HG02885 (cell line): ENCODE measurements around the gene HOXC13.

Experiments
- ATAC-seq: cut with Tn5 transposase; IDR thresholded peaks from one replicate; pipeline ENCODE4 v1.9.1; 2021; ENCODE audit warnings: mild to moderate bottlenecking; ENCODE audit not compliant: unreplicated experiment, poor library complexity

The HOXC13 gene, protein sequence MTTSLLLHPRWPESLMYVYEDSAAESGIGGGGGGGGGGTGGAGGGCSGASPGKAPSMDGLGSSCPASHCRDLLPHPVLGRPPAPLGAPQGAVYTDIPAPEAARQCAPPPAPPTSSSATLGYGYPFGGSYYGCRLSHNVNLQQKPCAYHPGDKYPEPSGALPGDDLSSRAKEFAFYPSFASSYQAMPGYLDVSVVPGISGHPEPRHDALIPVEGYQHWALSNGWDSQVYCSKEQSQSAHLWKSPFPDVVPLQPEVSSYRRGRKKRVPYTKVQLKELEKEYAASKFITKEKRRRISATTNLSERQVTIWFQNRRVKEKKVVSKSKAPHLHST

DNA sequence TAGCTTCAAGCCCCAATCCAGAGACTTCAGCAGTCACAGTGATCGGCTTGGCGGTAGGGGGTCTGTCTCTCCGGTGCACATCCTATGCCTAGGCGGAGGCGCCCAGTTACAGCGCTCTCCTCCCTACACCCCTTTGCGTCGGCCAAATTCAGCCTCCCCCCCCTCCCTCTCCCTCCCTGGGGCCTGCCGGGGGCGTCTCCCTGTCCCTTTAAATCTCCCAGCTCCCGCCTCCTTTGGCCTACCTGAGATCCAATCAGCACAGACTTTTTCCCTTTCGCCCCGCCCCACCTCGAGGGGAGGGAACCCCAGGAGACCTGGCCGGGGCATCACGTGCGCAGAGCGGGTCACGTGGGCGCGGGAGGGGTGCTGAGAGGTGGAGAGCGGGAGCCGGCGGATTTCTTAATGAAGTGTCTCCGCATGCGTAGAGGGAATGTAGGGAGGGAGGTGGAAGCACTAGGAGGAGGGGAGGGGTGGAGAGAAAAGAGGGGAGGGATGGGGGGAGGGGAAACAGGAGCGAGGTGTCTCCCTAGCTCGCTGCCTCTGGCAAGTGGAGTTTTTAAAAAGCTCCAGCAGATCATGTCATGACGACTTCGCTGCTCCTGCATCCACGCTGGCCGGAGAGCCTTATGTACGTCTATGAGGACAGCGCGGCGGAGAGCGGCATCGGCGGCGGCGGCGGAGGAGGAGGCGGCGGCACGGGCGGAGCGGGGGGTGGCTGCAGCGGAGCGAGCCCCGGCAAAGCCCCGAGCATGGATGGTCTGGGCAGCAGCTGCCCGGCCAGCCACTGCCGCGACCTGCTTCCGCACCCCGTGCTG is at the start of gene HOXC13:
Gene HOXC13, plus strand, starts transcription at position 506 of the 815 bp plus-strand sequence. Its CDS starts 76 bp downstream, at position 582.
- ATAC-seq, result no peak

DNA sequence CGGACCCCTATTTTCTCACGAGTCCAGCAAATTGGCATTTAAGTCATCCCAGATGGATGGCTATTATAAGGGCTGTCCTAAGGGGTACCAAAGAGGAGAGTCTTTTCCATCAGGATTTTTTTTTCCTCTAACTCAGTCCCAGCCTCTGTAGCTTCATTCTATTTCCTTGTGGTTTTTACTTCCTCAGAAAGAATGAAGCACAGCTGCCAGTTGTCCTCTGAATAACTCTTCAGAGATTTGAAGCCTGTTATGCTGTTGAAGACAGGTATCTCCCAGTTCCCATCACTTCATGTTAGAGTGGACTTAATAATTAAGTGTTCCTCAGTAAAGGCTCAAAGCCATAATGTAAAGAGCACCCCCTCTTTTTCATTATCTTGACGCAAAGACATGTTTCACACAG is 48.5 kb upstream of the HOXC13 start:
- no peak for ATAC-seq

DNA sequence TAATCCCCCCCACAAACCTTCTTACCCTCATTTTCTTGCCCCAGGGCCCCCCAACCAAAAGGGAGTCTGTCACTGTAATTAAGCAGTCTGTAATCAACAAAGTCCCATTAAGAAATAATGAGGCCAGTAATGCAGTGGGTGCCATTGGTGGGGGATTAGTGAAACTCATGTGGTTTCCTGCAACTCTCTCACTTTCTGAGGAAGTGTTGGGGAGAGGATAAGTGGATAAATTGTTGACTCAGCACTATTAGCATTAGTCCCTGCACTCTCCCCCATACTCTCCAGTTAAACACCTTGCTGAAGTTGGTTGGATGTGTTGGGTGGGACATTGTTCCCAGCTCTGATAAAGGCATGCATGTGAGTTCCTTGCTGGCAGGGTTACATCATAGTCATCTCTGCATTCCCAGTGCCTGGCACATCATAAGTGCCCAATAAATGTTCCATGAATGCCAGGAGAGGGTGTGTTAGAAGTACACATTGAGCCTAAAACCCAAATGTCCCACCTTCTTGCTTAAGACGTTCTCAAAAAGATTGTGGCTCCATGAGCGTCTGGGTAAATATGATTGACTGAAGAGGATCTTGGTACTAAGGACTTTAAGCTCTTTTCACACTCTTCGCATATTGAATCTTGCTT is 45.8 kb upstream of the HOXC13 start:
- ATAC-seq, result no peak

DNA sequence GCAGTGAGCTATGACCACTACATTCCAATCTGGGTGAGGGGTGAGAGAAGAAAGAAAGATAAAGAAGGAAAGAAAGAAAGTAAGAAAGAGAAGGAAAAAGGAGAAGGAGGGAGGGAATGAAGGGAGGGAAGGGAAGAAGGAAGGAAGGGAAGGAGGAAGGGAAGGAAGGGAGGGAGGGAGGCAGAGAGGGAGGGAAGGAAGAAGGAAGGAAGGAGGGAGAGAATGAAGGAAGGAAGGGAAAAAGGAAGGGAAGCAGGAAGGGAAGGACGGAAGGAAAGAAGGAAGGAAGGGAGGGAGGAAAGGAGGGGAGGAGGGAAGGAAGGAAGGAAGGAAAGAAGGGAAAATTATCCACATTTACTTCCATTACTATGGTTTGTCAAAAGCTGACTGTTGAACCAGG is 39.4 kb upstream of the HOXC13 start:
- no peak for ATAC-seq

DNA sequence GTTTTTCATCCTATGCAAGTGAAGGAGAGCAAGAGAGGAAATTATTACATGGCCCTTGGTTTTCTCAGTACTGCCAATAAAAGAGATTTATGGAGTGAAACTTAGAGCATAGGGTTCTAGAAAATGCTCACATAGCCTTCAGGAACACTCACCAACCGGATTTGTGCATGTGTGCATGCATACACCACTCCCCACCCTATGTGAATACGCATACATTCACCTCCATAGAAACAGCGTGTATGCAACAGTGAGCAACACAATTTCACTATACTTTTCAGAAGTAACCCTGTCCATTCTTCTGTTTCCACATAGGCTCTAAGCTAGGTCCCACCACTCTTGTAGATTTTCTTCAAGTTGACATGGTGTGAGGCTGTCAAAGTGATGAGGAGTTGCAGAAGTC is 31.5 kb upstream of the HOXC13 start:
- no peak for ATAC-seq

DNA sequence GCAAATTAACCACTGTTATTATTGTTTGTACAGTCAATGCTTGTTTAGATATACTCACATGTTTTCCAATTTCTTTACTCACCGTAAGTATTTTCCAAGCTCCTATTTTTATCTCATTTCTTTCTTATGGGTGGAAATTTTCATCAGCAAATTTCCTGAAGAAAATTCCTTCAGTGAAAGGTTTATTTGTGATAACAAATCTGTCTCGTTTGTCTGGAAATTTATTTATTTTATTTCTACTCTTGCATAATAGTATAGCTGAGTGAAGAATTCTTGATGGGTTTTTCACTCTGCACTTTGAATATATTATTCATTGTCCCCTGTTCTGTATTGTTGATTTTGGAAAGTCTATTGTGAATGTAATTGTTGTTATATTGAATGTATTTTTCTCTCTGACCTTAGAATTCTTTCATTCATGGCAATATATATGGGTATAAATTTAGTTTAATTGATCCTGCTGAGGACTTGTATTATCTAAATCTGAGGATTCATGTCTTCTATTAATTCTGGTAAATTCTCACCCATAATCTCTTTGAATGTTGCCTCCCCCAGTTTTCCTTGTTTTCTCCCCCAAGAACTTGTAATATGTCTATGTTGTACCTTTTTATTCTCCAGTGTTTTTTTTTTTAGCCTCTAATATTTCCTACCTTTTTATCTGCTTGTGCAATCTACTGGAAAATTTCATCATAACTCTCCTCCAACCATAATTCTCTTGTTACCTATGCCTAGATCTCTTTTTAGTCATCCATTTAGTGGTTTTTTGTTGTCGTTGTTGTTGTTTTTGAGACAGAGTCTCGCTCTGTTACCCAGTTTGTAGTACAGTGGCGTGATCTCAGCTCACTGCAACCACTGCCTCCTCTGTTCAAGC is 21.6 kb upstream of the HOXC13 start:
- ATAC-seq, result no peak

DNA sequence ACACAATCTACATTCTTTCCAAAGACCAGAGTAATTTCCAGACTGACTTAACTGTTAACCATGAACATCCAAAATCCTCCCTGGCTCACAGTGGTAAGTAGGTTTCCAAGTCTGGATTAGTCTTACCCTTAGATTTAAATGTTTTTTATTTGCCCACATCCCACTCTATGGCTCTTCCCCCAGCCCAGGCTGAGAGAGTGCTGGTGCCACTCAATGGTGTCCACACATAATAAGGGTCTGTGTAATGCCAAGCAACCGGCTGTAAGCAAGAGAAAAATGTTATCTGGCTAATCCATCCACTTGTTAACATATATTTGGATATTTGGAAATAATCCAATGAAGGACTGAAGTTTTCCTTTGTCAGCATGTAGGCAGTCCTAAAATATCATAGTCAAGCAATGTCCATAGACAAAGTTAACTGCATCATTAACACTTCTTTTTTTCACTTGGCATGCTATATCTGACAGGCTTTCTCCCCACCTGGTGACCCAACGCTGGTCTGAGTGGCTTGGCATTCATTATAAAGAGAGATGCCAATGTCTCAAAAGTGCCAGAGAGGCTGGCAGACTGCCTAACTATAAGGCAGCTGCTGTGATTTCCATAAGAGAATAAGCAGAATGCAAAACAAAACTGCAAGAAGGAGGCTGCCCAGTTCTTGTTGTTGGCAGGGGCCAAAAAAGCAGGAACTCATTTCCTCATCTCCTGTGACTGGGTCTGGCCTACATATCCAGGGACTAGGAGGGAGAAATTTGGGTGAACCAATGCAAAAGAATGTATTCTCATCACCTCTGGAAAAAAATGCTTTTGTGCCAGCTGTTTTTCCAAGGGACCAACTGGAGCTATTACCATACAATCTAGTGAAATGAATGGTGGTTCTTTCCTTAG is 13.9 kb upstream of the HOXC13 start:
- ATAC-seq, result no peak

DNA sequence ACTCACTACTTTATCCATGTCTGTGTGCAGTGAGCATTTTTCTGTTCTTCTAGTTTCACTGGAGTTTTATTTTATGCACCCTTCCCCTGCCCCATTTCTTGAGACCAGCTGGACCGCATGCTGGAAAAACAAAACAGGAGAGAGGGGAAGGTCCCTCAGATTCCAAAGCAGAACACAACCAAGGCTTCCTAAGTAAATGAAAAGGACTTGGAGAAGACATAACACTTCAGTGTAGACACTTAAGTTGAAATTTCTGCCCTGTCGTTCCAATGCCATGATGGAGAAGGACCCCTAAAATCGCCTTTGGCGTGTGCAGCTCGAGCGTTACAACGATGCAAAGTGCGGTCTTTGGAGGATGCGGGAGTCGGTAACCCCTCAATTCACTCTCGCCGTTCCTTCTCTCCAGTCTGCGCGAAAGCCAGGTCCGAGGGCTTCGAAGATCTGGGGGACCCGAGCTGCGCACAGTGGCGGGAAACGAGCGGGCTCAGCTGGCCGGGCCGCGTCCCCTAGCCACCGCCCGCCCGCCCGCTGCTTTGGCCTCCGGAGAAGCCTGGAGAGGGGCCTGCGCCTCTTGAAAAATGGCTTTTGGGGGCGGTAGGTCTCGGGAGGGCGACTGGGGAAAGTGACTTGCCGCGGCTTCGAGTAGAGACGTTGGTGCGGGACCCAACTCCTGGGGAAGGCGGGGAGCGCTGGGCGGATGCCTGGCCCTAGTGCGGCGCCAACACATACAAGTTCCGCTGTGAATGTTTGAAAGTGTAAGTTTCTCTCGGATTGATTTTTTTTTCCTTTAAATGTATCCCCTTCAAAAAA is 11.2 kb upstream of the HOXC13 start:
- no peak for ATAC-seq

DNA sequence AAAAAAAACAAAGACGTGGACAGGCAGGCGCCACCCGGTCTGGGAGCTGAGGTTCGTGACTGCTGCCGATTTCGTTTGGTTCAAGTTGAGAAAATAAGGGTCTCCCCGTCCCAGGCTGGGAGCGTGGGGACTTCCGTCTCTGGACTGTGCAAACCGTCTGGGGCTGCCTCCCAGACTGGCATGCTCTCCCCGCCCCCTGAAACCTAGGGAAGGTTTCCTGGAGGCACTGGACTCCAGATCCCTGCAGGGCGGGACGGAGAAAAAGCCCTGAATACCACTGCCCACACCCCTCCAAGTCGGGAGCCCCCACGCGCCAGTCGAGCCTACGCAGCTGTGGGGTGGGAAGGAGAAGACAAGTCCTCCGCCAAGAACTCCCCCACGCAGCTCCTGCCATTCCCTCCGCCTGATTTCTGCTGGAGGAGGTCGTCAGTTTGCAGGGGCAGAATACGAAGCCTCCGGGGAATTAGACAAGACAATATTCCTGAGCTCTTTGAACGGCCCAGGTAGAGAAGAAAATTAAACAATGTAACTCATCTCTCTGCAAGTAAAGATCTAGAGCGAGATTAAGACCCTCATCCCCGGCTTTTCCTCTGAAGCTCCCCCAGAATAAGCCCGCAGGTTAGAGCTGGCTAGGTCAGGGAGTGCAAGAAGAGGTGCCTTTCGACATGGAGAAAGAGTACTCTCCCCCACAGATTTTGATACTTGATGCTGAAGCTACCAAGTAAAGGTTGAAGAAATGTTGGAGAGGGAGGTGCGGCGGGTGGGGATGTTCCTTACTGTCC is 10.4 kb upstream of the HOXC13 start:
- ATAC-seq, result no peak

DNA sequence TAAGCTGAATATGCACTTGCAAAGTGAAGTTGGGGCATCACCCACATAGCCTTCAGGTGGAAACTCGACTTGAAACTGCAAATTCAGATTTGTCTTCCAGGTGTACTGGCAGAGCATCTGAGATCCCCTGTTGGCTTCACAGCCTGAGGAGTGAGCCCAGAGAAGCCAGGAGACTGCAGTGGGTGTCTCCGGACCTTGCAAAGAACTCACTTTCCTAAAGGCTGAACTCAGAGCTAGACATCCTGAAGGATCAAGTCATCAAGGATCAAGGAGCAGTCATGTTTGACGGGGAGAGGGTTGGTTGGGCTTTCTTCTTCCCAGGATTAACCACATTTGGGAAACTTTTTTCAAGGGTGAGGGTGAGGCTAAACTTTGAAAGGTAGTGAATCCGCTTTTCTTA is 9.1 kb upstream of the HOXC13 start:
- no peak for ATAC-seq

DNA sequence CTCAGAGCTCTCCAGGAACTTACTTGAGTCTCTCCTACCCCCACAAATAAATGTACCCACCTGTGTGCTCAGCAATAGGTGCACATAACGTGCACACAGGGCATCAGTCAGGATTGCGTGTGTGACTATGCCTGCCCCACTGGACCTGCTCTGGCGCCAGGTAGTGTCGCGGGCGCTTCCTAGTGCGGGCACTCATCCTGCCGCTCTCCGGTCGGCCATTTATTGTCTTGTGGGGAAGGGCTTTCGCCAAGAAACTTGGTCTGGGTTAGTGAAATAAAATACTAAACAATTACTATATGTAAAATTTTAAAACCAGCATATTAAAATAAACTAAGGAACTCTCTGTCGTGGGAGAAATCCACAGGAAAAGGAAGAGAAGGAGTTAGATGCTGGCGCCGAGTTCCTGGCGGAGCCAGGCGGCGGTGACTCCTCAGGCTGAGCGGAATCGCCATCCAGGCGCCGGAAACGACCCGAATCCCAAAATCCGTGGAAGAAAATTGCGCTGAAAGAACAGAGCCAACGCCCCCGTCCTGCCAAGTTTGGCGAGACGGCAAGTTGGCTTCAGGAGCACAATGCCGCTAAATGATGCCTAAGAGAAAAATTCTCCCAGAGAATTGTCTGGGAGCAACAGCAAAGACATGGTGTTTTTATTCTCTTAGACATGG is 7.9 kb upstream of the HOXC13 start:
- no peak for ATAC-seq

DNA sequence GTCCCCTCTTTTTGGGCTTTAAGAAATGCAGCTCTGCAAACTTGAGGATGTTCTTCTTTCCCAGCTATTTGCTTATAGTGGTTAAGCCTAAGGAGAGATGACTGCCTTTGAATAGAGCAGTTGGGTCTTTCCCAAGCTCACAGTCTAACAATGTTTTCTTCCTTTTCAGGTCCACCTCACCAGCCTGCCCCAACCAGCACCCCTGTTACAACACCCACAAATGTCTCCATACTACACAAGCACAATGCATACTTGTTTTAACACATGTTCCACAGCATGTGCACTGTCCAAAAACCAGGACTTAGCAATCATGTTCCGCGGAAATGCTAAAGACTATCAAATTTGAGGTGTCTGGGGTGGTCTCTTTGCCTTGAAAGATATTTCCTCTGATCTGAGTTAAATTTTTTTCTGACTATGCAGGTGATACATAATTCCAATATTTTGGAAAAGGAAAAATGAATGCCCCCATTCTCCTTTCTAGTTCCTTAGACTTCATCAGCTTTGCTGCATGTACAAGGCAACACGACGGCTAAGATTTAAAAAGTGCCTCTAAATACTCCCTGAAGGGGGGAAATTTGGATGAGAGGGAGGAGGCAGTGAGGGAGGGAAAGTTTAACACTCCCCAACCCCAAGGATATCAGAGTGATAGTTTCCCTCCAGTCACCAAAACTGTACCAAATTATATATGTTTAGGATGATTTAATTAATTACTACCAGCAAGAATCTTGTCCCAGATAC is 6.6 kb upstream of the HOXC13 start:
- no peak for ATAC-seq

DNA sequence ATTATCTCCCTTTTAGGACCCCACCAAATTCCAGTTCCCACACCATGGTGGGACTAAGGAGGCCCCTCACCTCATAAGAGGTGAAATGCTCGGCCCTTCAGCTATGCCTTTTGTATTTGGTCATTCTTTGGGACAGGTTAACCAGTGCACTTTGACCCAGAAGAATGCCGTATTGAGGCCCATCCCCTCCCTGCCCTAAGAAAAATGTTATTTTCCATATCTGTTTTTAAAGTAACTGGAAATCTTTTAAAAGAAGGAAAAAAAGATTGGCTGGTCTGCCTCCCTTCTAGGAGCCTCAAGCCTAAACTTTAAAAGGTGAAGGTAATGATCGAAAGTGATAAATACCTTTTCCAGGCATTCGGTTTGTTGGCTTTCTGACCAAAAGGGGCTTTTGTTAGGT is 5.7 kb upstream of the HOXC13 start:
- ATAC-seq, result no peak

DNA sequence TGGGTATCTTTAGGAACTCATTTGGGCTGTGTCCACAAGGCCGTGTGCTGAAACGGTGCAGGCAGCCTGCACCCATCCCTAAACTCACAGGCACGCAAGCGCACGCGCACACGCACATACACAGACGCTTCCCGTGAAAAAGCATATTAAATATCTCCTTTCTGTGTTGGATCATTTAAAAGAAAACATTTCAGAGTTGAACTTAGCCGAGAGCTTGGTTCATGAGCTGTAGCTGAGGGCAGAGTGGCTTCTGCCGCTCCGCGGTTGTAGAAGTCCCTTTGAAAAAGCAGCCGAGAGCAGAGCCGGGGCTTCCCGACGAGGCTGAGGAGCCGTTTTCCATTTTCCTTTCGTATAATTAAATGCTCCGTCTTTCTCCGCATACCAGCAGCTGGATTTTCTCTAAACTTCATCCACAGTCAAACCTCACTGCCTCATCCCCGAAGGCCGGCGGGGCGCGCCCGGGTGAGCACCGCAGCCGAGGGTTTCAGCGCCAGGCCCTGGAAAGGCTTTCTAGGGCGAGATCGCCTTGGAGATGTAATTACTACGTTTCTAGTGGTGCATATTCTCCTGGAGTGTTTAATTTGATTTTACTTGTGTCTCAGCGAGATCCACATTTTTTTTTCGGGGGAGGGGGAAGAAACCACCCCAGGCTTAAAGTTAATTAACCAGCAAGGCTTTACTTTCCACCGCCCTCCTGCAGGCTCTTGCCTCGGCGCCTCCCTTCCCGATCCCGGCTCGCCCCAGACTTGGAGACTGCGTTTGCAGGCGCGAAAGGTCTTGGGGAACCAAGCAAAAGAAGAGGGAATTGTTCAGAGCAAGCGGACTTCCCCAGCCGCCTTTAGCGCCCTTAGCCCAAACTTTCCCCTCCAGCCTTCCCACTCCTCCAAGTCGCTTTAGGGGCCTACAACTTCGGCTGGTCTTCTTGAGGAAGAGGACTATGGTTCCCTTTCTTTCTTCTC is 3.0 kb upstream of the HOXC13 start:
- ATAC-seq, result no peak

DNA sequence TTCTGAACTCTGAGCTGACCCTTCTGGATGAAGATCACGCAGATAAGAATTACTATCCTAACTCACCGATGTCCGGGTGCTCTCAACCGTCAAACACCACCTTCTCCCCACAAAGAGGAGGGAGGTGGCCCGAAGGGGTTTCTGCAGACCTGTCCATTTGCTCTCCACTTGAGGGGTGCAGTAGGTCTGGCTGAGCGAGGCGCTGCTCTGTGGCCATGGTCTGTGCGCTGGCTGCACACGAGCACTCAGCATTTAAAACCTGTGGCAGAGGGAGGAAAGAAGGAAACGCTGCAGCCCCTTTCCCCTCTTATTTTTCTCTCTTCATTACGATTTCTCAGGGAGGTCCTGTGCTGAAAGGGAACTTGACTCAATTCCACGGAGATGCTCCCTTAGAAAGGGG is 1.5 kb upstream of the HOXC13 start:
- no peak for ATAC-seq
